Measurements from ENCODE around the gene TMEM198. TPM values are rescaled to one million over a fixed set of nuclear protein-coding genes. Genes with fewer than 3 reads are reported as not detected.

TMEM198 gene
- total and polyA plus RNA-seq, 2 experiments from 2014 or later = 5.6 to 13.7 TPM

DNA sequence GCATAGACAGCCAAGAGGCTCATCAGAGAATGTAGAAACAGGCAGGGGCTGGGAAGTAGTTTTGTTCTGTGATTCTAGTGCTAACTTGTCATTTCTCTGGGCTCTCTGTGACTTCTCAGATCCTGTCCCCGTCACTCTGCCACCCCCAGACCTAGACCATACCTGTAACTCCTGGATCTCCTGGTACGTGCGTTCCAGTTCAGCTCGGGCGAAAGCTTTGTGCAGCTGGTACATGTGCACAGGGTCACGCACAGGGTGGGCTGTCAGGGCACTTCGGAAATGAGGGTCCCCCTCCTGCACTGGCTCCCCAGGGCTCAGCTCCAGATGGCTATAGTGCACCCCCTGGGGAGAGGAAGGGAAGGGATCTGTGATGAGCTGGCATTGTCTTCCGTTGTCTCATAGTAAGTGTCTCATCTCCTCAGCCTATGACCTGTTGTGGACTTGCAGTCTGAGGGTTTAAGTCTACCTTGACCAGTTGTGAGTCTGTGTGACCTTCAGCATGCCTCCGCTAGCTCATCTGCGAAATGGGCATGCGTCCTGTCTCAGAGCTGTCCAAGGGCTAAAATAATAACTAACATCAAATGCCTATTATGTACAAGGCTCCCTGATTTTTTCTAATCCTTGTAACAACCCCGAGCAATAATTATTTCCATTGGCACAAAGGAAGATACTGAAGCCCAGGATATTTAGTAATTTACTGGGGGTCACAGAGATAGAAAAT is 2.9 kb upstream of the TMEM198 start:
- H3K4me1 Mint-ChIP-seq = peaks cover 41% of the 10 kb centered on the region
- H3K27me3 ChIP-seq (ENCODE audit: insufficient read depth) = peaks cover 9% of the 10 kb centered on the region; the same call in 1 of the 2 replicates
- H3K9me2 ChIP-seq (ENCODE audit: insufficient read depth) = no peaks in the 10 kb centered on the region
- H3K27me3 Mint-ChIP-seq (ENCODE audit: insufficient read depth, low read depth, poor library complexity) = peaks cover 29% of the 10 kb centered on the region
- no peaks in the 10 kb centered on the region; the same call in 2 of the 3 replicates for H3K9me3 Mint-ChIP-seq
- peaks cover 33% of the 10 kb centered on the region for H3K36me3 Mint-ChIP-seq (ENCODE audit: low read depth)
- peak overlapping the region; percentile 33; the same call in 1 of the 3 replicates for H3K4me3 Mint-ChIP-seq
- no peak overlapping the region for H3K27ac ChIP-seq (ENCODE audit: low read depth)
- peaks cover 9% of the 10 kb centered on the region for H3K36me3 ChIP-seq (ENCODE audit: insufficient read depth)
- no peak overlapping the region for H2AFZ ChIP-seq
- TF ChIP-seq, protein P1, sequence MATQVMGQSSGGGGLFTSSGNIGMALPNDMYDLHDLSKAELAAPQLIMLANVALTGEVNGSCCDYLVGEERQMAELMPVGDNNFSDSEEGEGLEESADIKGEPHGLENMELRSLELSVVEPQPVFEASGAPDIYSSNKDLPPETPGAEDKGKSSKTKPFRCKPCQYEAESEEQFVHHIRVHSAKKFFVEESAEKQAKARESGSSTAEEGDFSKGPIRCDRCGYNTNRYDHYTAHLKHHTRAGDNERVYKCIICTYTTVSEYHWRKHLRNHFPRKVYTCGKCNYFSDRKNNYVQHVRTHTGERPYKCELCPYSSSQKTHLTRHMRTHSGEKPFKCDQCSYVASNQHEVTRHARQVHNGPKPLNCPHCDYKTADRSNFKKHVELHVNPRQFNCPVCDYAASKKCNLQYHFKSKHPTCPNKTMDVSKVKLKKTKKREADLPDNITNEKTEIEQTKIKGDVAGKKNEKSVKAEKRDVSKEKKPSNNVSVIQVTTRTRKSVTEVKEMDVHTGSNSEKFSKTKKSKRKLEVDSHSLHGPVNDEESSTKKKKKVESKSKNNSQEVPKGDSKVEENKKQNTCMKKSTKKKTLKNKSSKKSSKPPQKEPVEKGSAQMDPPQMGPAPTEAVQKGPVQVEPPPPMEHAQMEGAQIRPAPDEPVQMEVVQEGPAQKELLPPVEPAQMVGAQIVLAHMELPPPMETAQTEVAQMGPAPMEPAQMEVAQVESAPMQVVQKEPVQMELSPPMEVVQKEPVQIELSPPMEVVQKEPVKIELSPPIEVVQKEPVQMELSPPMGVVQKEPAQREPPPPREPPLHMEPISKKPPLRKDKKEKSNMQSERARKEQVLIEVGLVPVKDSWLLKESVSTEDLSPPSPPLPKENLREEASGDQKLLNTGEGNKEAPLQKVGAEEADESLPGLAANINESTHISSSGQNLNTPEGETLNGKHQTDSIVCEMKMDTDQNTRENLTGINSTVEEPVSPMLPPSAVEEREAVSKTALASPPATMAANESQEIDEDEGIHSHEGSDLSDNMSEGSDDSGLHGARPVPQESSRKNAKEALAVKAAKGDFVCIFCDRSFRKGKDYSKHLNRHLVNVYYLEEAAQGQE (IDR thresholded peaks at IDR 0.05; ENCODE audit: unreplicated experiment) = no peak
- TF ChIP-seq STAT1 (IDR thresholded peaks at IDR 0.05; ENCODE audit: unreplicated experiment) (no peak), EZH2 (IDR thresholded peaks at IDR 0.05; ENCODE audit: low read depth, unreplicated experiment) (no peak), ZNF114 (CRISPR knock-in tag; IDR thresholded peaks at IDR 0.05) (no peak)
- TF ChIP-seq, protein P2, sequence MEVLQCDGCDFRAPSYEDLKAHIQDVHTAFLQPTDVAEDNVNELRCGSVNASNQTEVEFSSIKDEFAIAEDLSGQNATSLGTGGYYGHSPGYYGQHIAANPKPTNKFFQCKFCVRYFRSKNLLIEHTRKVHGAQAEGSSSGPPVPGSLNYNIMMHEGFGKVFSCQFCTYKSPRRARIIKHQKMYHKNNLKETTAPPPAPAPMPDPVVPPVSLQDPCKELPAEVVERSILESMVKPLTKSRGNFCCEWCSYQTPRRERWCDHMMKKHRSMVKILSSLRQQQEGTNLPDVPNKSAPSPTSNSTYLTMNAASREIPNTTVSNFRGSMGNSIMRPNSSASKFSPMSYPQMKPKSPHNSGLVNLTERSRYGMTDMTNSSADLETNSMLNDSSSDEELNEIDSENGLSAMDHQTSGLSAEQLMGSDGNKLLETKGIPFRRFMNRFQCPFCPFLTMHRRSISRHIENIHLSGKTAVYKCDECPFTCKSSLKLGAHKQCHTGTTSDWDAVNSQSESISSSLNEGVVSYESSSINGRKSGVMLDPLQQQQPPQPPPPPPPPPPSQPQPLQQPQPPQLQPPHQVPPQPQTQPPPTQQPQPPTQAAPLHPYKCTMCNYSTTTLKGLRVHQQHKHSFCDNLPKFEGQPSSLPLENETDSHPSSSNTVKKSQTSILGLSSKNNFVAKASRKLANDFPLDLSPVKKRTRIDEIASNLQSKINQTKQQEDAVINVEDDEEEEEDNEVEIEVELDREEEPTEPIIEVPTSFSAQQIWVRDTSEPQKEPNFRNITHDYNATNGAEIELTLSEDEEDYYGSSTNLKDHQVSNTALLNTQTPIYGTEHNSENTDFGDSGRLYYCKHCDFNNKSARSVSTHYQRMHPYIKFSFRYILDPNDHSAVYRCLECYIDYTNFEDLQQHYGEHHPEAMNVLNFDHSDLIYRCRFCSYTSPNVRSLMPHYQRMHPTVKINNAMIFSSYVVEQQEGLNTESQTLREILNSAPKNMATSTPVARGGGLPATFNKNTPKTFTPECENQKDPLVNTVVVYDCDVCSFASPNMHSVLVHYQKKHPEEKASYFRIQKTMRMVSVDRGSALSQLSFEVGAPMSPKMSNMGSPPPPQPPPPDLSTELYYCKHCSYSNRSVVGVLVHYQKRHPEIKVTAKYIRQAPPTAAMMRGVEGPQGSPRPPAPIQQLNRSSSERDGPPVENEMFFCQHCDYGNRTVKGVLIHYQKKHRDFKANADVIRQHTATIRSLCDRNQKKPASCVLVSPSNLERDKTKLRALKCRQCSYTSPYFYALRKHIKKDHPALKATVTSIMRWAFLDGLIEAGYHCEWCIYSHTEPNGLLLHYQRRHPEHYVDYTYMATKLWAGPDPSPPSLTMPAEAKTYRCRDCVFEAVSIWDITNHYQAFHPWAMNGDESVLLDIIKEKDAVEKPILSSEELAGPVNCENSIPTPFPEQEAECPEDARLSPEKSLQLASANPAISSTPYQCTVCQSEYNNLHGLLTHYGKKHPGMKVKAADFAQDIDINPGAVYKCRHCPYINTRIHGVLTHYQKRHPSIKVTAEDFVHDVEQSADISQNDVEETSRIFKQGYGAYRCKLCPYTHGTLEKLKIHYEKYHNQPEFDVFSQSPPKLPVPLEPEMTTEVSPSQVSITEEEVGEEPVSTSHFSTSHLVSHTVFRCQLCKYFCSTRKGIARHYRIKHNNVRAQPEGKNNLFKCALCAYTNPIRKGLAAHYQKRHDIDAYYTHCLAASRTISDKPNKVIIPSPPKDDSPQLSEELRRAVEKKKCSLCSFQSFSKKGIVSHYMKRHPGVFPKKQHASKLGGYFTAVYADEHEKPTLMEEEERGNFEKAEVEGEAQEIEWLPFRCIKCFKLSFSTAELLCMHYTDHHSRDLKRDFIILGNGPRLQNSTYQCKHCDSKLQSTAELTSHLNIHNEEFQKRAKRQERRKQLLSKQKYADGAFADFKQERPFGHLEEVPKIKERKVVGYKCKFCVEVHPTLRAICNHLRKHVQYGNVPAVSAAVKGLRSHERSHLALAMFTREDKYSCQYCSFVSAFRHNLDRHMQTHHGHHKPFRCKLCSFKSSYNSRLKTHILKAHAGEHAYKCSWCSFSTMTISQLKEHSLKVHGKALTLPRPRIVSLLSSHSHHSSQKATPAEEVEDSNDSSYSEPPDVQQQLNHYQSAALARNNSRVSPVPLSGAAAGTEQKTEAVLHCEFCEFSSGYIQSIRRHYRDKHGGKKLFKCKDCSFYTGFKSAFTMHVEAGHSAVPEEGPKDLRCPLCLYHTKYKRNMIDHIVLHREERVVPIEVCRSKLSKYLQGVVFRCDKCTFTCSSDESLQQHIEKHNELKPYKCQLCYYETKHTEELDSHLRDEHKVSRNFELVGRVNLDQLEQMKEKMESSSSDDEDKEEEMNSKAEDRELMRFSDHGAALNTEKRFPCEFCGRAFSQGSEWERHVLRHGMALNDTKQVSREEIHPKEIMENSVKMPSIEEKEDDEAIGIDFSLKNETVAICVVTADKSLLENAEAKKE (CRISPR knock-in tag; IDR thresholded peaks at IDR 0.05) = no peak
- H3K79me2 ChIP-seq (replicated peaks; ENCODE audit: insufficient read depth) = peaks cover 14% of the 10 kb centered on the region
- no peak for DNase-seq (ENCODE audit: low spot score)
- peaks cover 19% of the 10 kb centered on the region for H3F3A ChIP-seq (replicated peaks; ENCODE audit: low read depth)
- peaks cover 23% of the 10 kb centered on the region for H4K20me1 ChIP-seq (replicated peaks; ENCODE audit: insufficient read depth)
- H3K4me1 ChIP-seq (ENCODE audit: insufficient read depth) = peaks cover 29% of the 10 kb centered on the region
- H3K27ac Mint-ChIP-seq = no peak overlapping the region
- no peak for ATAC-seq
- no peak overlapping the region for H3K4me3 ChIP-seq
- H3K4me2 ChIP-seq = no peak overlapping the region

Measured in GM23338 (cell line).